Epidermal melanocyte (primary cell): ENCODE results near the gene TNFAIP8L2.

ENCODE experiments used
- DNase-seq: peaks from one replicate; pipeline ENCODE4 v3.0.0; 2011; ENCODE audit warnings: low spot score; ENCODE audit not compliant: insufficient read length

The TNFAIP8L2 gene

DNA sequence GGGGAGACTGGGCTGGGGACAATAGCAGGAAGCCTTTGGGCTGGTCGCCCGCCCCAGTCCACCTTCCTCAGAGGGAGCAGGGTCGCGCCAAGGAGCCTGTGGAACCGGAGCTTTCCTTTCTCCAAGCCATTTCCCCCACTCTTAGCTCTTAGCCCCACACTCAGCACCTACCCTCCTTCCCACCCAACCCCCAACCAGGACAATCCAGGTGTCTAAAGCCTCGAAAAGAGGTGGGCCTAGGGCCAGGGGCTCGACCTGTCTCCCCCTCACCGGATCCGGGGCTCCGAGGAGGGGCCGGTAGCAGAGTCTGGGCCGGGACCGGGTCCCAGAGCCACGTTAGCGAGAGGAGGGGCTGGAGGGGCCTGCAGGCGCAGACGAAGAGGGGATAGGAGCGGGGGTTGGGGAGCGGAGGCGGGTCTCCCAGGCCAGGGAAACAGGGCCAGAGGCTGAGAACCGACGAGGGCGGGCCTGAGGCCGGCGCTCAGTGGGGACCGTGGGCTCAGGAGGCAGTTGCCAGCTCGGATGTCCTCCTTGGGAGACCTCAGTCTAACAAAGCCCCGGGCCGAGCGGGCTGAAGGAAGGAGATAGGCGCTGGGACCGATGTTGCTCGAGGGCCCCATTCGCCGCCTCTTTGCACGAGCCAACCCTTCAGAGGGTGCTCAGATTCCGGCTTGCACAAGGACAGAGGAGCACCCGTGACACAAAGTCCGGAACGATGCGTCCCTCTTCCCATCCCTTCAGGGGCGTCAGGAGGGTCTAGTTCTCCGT lies 11.0 kb upstream of the TNFAIP8L2 start:
- no peak for DNase-seq

DNA sequence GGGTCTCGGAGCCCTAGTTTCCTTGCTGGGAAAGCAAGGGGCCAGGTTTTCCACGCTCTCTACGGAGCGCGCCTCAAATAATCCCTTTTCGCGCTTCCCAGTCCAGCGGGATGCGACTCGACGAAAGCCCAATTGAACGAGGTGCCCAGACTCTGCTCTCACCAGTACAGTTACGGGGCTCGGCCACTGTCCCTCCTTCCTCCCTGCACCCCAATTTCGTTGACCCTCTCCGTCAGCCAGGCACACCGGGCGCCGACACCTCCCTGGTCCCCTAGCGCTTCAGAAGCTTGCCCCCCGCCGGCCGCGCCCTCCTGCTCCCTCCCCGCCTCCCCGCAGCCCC lies 10.4 kb upstream of the TNFAIP8L2 start:
- no peak for DNase-seq

DNA sequence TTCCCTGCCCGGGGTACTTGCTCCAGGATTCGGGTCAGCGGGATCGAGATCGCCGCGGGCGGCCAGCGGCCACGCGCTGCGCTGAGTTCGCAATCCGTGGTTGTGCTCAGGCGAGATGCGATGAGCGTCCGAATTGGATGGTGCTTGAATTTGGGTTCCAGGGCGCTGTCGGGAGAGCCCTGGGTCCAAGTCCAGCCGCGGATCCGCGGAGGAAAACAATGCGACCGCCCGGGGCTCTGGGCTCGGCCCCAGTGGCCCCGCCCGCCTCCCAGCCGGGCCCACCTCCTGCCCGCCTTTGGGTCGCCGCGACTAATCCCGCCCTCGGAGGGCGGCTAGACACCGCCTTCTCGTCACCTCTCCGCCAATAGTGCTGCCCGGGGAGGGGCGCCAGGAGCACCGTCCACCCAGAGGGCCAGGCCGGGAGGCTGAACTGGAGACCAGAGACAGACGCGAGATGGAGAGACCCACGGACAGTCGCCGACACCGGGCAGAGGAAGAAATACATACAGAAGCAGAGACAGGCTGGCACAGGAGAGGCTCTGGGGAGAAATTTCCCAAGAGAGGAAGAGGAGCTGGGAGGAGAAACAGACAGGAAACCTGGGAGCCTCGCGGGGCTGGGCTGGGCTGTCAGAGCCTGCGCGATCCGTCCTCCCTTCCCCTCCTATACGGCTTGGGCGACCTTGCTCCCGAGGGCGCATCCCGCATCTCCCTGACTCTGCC lies 9.9 kb upstream of the TNFAIP8L2 start, which contains the start of gene SEMA6C:
TSS of gene SEMA6C (minus strand) at position 220 of the 720 bp plus-strand sequence. CDS start 4,010 bp downstream, outside the sequence.
- peak; percentile 83 for DNase-seq

DNA sequence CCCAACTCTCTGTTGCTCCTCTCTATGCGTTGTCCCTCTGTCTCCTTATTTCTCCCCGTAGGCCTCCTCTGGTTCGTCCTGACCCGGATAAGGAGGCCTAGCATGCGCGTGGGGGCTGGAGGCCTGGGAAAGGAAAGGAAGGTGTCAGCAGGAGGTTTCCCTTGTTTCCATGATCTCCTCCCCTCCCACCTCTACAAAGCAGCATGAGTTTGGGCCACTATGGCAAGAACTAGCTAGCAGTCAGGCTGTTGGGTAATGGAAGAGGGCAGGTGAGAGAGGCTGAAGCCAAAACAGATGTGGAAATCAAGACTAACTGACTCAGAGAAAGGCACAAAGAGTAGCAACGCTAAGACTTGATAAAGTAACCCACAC lies 9.3 kb upstream of the TNFAIP8L2 start:
- no peak for DNase-seq

DNA sequence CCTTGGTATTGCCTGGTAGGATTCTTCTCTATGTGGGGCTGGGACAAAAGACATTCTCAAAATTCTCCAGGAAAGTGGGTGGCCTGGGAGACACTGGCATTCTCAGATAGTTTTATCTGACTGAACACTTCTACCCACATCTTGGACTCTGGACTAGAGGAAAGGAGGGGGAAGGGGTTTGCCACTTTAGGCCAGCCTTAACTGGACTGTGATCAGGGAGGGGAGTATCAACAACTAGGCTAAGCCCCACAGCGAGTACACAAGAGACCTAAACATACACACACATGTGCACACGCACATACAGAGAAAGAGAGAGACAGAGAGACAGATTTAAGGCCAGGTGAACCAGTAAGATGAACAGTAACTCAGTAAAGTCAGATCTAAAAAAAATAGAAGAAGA lies 8.8 kb upstream of the TNFAIP8L2 start:
- no peak for DNase-seq

DNA sequence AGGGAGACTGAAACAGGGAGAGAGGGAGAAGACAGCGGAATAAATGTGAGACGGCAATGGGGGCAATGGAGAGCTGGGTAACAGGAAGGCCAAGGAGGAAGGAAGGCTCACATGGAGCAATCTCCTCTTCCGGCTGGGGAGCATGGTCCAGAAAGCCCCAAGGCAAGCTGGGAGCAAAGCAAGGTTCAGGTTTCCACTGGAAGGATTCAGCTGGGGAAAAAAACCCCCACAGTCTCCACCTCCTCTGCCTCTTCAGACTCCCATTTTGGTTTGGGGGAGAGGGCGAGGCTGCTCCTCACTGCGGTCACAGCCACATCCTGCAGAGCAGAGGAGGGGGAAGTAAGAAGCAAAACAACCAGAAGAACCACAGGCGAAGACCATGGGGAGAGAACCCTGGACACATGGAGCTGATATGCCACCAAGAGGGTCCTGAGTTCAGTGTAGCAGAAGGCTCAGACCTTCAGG lies 650 bp downstream of the TNFAIP8L2 start:
- DNase-seq, result no peak

DNA sequence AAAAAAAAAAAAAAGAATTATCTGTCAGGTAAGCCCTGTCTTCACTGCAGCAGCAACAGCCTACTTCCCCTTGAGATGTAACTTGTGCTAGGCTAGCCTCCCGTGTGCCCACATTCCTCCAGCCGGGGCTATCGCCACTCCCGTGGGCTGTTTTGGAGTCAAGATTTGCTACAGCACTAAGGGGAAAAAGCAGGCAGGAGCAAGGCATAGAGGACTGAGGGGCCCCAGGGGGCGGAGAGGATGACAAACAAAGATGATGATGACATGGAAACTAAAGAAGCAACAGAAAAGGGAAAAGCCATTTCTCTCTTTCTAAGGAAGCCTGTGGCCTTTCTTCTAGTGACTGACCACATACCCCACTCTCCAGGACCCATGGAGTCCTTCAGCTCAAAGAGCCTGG lies 1.9 kb downstream of the TNFAIP8L2 start:
- DNase-seq, result no peak

DNA sequence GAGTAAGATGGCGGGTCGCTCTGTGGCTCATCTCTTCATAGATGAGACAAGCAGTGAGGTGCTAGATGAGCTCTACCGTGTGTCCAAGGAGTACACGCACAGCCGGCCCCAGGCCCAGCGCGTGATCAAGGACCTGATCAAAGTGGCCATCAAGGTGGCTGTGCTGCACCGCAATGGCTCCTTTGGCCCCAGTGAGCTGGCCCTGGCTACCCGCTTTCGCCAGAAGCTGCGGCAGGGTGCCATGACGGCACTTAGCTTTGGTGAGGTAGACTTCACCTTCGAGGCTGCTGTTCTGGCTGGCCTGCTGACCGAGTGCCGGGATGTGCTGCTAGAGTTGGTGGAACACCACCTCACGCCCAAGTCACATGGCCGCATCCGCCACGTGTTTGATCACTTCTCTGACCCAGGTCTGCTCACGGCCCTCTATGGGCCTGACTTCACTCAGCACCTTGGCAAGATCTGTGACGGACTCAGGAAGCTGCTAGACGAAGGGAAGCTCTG lies 2.4 kb downstream of the TNFAIP8L2 start:
- DNase-seq, result no peak

DNA sequence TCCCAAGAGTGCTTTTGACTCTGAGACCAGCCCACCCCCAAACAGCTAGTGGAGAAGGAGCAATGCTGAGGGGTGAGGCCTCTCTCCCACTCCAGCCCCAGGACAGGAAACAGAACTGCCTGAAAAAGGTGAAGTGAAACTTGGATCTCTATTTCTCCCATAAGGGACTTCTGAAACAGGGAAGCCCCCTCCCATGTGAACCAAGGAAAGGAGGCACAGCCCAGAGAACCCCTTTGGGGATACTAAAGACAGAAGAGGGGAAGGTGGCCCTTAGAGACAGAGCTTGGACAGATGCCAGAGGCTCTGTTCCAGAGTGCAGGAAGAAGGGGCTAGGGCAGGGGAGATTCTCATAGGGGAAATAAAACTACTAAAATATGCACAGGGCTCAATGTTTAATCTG lies 2.9 kb downstream of the TNFAIP8L2 start:
- no peak for DNase-seq

DNA sequence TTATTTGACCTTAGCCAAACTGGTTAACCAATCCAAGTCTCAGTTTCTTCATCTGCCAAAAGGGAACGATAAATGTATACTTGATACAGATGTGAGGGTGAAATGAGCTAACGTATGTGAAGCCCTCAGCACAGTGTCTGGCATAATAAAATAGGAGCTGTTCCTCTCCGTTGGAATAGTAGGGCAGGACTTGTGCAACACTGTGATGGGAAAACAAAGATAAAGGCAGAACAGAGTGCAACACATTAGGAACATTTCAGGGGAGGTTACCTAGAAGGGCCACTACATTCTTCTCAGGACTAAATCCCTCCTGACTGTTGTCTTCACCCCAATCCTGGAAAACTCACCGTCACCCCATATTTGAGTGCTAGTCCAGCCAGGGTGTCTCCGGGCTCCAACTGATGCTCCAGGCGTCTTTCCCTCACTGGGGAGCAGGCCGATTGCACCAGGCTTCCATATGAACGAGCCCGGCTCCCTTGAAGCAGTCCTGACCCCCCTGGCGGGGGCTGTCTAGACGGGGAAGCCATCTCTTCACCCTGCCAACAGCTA lies 8.4 kb downstream of the TNFAIP8L2 start:
- DNase-seq, result no peak

DNA sequence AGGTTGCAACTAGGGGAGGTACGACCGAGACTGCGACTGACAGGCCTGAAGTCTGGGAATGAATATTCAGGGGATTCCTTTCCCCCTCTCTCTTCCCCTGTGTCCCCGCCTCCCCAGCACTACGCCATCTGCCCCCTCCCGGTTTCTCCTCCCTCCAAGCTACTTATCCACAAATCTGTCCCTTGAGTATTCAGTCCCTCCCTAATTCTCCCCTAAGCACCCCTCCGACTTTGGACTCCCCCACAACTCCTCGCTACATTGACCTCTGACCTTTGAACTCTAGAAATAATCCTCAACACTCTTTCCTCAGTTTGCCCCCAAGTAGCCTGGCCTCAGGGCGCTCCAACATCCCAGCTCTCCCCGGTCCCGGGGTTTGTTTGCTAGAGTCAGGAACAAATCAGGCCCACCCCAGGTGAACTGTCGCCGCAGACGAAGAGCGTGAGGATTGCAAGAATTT lies 8.9 kb downstream of the TNFAIP8L2 start:
- DNase-seq, result peak; percentile 61

DNA sequence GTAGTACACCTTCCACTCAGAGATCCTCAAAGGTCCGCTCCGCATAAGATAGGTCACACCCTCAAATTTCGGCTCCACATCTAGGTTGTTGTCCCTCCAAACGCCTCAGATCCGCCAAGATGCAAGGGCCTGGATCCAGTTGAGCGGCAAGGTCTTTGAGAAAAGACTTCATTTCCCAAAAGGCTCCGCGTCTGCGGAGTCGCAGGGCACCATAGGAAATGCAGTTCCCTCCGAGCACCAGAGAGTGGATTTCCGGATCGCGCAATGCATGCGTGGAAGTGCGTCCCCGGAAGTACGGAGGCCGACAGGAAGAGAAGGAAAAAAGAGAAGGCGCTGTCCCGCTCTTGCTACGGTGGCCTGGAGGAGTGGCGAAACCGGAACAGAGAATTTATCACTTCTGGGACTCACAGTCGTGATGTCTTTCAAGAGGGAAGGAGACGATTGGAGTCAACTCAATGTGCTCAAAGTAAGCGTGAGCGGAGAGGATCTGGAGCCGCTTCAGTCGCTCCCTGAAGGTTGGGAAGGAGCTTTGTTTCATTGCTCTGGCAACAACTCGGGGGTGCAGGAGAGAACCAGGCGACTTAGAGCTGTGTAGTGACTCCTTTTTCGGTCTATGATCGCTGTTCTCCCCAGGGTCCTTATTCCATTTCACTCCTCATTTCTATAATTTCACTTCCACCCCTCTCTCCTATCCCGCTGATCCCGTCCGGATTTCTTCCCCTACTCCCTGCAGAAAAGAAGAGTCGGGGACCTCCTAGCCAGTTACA lies 9.5 kb downstream of the TNFAIP8L2 start, which contains the start of the genes LYSMD1 and SCNM1:
TSS of gene LYSMD1 (minus strand) at position 165 of the 767 bp plus-strand sequence. CDS start 644 bp downstream, outside the sequence.
TSS of gene SCNM1 (plus strand) at position 407 of the 767 bp plus-strand sequence. CDS start at position 416, 9 bp downstream.
- DNase-seq, result peak; percentile 97

DNA sequence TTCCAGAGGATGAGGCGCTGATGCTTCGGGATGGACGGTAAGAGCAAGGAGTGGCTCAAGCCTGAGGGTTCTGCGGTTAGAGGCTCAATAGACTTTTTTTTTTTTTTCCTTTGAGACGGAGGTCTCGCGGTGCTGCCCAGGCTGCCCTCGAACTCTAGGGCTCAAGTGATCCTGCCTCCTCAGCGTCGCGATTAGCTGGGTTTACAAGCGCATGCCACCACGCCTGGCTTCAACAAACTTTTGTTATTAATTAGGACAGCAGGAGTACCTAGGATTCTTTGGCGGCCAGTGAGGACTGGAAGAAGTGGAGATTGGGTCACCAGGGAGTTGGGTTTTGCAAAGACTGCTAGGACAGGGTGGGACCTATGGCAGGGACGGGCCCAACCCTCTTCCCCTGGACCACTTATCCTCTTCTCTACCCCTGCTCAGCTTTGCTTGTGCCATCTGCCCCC lies 10.1 kb downstream of the TNFAIP8L2 start:
- no peak for DNase-seq

DNA sequence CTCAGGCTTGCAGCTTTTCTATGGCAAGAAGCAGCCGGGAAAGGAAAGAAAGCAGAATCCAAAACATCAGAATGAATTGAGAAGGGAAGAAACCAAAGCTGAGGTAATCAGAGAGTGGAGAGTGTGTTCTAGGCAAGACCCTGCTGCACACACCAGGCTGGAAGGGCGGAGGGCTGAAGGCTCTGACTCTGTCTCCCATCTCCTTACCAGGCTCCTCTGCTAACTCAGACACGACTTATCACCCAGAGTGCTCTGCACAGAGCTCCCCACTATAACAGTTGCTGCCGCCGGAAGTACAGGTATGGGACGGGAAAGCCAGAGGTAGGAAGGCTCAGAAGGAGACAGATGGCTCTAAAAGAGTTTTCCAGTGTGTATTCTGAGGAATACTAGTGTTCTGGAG lies 10.7 kb downstream of the TNFAIP8L2 start:
- no peak for DNase-seq

DNA sequence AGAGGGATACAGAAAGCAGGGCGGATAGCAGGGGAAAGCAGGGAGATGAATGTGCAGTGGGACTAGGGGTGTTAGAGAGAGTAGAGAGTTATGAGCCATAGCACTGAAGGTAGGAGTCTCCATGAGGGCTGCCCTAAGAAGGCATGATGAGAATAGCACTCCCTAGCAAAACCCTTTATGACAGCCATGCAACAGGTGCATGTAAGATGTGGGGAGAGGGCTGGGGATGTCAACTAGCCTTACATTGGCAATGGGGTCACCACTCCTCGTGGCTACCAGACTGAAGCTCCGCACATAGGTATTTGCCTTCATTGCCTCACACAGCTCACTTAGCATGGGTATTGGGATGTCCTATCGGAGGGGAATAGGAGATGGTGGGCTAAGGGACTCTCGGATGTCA lies 14.7 kb downstream of the TNFAIP8L2 start:
- no peak for DNase-seq

DNA sequence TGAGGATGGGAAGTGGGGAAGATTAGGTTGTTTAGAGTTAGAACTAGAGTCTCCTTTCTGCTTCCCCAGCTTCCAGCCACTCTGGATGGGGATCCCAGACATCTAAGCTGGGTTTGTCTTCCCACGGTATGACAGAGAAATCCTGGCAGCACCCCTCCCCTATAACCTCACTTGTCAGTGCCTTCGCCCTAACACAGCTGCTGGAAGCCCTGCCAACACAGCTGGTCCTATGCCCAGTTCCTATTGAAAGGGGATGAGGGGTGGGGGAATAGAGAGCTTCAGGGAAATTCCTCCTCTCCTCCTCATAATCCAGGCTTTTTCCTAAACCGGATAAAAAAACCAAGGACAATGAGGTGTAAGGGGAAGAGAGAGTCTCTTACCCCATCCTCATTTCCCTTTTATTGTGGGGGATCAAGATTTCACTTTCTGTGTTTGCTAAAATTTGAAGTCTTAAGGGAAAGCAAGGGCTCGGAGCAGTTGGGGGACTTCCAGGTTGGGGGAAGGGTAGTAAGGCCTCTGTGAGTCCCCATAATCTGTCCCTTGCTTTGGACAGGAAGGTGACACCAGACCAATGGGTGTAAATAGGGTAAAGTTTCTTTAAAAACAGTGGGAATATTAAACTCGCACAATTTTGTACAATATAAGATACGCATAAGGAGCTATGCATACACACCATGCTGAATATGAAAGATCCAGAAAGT lies 18.7 kb downstream of the TNFAIP8L2 start:
- DNase-seq, result no peak

DNA sequence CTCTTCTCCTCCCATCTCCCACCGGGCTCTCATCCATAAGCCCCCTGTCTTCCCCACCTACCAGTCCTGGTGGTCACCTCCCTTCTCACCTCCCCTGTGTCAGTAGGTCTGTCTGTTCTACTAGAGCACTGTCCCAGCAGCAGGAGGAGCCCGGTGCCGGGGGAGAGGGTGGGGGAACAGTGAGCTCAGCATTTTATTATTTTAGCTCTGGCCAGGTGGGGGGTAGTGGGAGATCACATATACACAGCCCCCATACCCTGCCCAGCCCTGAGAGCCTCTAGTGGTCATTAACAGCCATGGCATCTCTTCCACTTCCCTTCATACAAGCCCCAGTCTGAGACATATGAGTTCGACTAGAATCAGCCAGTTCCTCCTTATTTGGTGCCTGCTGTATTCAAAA lies 19.4 kb downstream of the TNFAIP8L2 start, which contains the start of gene TMOD4:
TSS of gene TMOD4 (minus strand) at position 119 of the 400 bp plus-strand sequence. CDS start 1,106 bp downstream, outside the sequence.
- no peak for DNase-seq

DNA sequence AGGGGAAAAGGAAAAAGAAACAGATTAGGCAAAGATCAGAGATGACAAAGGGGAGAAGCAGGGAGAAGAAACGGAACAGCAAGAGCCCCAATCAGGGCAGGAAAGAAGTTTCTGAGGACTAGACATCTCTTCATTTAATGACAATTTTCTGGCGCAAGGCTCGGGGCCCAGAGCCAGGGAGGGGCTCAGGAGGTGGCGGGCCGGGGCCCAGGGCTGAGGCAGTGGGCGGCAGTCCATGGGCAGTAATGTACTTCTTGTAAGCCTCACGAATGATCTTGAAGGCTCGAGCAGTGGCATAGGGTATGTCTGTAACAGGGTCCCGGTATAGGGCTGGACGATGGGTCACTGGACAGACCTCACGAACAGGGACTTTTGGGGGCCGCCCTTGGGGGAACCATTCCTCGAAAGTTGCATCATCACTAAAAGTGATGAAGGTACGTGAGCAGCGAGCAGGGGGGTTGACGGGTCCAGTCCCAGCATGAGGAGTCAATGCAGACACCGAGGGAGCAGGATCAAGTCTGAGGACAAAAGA lies 20.1 kb downstream of the TNFAIP8L2 start:
- no peak for DNase-seq

DNA sequence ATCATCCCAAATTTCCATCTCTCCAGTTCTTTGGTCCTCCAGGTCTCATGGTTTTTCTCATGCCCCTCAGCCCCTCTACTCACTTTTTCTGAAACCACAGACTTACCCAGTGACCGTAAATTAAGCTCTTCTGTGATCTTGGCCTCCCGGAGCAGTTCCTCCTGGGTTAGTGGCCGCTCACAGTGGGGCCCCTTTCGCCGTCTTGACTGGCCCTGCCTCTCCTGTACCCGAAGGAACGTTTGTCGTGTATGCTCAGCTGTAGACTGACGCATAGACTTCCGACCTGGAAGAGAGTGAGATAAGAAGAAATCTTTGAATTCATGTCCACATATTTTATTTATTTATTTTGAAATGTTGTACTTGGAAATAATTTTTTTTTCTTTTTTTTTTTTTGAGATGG lies 27.8 kb downstream of the TNFAIP8L2 start:
- DNase-seq, result no peak

DNA sequence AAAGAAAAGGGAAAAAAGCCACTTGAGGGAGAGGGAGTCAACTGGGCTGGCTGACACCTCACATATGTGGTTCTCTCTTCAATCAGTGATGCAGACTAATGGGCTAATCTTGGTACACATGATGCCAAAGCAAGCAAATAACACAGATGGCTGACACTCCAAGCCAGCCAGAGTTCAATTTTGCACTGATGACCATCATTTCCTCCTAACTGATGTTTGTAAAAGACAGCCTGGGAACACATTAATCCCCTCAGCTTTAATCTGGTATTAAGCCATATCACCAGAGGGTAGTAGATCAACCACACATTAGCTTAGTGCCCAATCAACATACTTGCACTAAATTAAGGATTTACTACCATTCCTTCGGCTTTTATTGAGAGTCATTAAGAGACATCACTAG lies 30.8 kb downstream of the TNFAIP8L2 start:
- no peak for DNase-seq
